Measurements from ENCODE around the gene VSIG4.

VSIG4 gene

DNA sequence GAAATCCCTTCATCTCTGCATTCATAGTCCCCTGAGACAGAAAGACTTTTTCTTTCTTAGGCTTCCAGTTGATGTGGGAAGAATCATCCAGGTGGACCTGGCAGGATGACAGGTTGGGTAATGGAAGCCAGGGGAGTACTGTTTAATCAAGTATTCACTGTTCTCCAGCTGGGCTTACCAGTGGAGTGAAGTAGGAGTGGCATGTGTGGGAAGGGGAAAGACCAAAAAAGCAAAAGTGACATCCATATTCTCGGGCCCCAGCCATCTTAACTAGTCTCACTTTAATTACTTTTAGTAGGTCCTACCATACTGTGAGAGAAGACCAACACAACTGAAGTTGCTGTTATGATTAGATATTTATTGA is 18.5 kb downstream of the VSIG4 start:
- no peak for DNase-seq (ENCODE audit: low spot score)
- TF ChIP-seq CTCF (IDR thresholded peaks at IDR 0.05; ENCODE audit: borderline replicate concordance, control extremely low read depth, extremely low read depth, insufficient read depth, missing control alignments) = no peak
- in situ Hi-C loops (cut with MboI; ENCODE audit: low sequenced_read_pairs, unreplicated experiment) = loop anchor here (25.0 kb wide), 1 partner anchor 716 kb away; no protein-coding TSS in a partner anchor

GRCh38 chrX:66020631-66021334 is 19.1 kb downstream of the VSIG4 start:
- no peak for TF ChIP-seq CTCF (IDR thresholded peaks at IDR 0.05; ENCODE audit: borderline replicate concordance, control extremely low read depth, extremely low read depth, insufficient read depth, missing control alignments)
- DNase-seq (ENCODE audit: low spot score) = no peak
- in situ Hi-C loops (cut with MboI; ENCODE audit: low sequenced_read_pairs, unreplicated experiment) = loop anchor here (25.0 kb wide), 1 partner anchor 717 kb away; no protein-coding TSS in a partner anchor

DNA sequence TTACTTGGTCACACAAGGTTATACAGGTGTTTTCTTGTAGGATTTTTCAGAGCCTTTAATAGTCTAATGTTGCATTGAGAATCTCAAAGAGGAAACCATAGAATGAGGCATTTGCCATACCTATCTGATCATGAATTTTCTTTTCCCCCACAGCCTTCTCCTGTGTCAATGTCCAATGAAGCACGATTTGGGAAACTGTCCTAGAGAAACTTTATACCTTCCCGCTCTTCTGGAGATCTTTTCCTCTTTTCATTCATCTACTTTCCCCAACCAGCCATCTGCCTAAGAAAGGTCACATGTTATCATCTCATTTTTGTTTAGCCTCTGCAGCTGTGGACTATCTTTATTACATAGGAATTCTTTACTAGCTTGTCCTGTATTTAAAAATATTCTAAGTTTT is 19.9 kb downstream of the VSIG4 start:
- no peak for DNase-seq (ENCODE audit: low spot score)
- TF ChIP-seq CTCF (IDR thresholded peaks at IDR 0.05; ENCODE audit: borderline replicate concordance, control extremely low read depth, extremely low read depth, insufficient read depth, missing control alignments) = no peak
- in situ Hi-C loops (cut with MboI; ENCODE audit: low sequenced_read_pairs, unreplicated experiment) = loop anchor here (25.0 kb wide), 1 partner anchor 717 kb away; no protein-coding TSS in a partner anchor

DNA sequence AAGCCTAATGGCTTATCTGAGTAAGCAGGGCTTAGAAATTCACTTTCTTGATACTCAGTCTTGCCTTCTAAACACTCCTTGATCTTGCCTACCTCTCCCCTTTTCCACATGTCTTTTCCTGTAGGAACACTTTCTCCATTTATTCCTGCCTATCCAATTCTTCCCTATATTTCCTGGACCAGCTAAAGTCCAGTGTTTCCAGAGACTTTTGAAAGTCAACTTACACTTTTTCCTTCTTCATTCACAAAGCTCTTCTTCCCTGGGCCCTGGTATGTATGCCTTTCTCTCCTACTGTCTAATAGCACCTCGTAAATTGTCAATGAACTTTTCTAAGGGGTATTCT is 20.6 kb downstream of the VSIG4 start:
- in situ Hi-C loops (cut with MboI; ENCODE audit: low sequenced_read_pairs, unreplicated experiment) = loop anchor here (25.0 kb wide), 1 partner anchor 718 kb away; no protein-coding TSS in a partner anchor
- TF ChIP-seq CTCF (IDR thresholded peaks at IDR 0.05; ENCODE audit: borderline replicate concordance, control extremely low read depth, extremely low read depth, insufficient read depth, missing control alignments) = no peak

DNA sequence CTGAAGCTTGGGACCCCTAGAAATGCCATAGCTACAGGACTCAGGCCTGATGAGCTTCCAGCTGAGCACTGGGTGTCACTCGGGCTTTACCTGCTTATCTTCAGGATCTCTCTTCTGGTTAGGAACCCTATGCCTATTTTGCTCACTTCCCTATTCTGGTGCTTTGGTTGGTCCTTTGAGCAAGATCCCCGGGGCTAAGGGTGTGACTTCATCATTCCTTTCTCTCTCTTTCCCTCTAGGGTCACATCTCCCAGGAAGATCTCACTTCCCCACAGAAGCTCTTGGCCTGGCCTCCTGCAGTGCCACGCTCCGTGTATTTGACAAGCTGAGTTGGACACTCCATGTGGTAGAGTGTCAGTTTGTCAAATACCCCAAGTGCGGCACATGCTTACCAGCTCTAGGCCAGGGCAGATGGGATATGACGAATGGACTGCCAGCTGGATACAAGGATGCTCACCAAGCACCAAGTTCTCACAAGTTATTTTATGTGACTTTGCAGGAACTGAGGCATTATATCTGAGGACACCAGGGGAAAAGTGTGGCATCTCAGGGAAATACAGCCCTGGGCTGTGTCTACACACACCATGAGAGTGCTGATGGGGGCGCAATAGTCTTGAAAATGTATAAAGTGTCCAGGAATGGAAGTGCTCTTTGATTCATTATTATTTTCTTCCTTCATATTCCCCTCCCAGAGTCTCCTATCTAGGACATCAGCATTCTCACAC is 21.1 kb downstream of the VSIG4 start:
- no peak for TF ChIP-seq CTCF (IDR thresholded peaks at IDR 0.05; ENCODE audit: borderline replicate concordance, control extremely low read depth, extremely low read depth, insufficient read depth, missing control alignments)
- no peak for DNase-seq (ENCODE audit: low spot score)
- in situ Hi-C loops (cut with MboI; ENCODE audit: low sequenced_read_pairs, unreplicated experiment) = loop anchor here (25.0 kb wide), 1 partner anchor 719 kb away; no protein-coding TSS in a partner anchor

More for the DNA sequence above, 20.6 kb downstream of the VSIG4 start:
- no peak for DNase-seq (ENCODE audit: low spot score)

DNA sequence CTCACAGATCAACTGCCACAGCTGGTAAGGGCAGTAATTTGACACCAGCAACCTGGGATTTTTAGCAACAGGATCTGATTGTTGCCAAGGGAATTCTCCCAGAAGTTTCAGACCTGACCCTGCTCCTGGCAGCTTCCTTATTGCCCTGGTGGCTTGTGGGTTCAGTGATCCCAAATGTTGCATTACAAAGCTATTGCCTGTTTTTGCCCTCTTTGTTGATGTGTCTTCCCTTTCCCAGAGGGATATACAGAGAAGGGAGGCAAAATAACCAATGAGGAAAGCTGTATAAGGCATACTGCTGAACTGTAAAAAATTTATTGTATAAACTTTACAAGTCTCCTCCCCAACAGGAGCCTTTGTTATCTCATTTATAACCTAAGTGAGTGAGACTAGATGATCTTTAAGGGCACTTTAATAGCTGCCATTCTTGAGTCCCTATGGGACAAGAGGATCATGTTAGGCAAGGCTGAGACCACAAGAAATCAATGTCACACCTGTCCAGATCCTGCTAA is 22.2 kb downstream of the VSIG4 start:
- in situ Hi-C loops (cut with MboI; ENCODE audit: low sequenced_read_pairs, unreplicated experiment) = loop anchor here (25.0 kb wide), 1 partner anchor 720 kb away; no protein-coding TSS in a partner anchor
- no peak for DNase-seq (ENCODE audit: low spot score)
- TF ChIP-seq CTCF (IDR thresholded peaks at IDR 0.05; ENCODE audit: borderline replicate concordance, control extremely low read depth, extremely low read depth, insufficient read depth, missing control alignments) = no peak
